Neural cell (in vitro differentiated cells): ENCODE results near the gene YLPM1. TPM values are rescaled to one million over a fixed set of nuclear protein-coding genes. Genes with fewer than 3 reads are reported as not detected.

ENCODE experiments used
- H2AFZ ChIP-seq: fragments of 200-600, 300-800 bp; sonication (generic), shearing (Covaris generic); 2 replicates; pipeline ENCODE4 v1.6.0; 2014; ENCODE audit warnings: low read depth, mild to moderate bottlenecking, antibody characterized with exemption, low read length, moderate library complexity
- H3F3A ChIP-seq: fragments of 200-600 bp; shearing (Covaris generic); 2 replicates; pipeline ENCODE4 v1.6.1; 2016; ENCODE audit warnings: mild to moderate bottlenecking, moderate library complexity, mixed read lengths, antibody characterized with exemption, low read length; ENCODE audit not compliant: insufficient read depth, poor library complexity, severe bottlenecking
- H3K27ac ChIP-seq: fragments of 200-600, 300-800 bp; sonication (generic), shearing (Covaris generic); 2 replicates; pipeline ENCODE4 v1.5.1; 2014; ENCODE audit warnings: mild to moderate bottlenecking, low read length, moderate library complexity
- H3K27me3 ChIP-seq: fragments of 300-800, 200-600 bp; sonication (generic), shearing (Covaris generic); 2 replicates; pipeline ENCODE4 v1.6.0; 2014; ENCODE audit warnings: mild to moderate bottlenecking, low read depth, low read length, moderate library complexity; ENCODE audit not compliant: insufficient read depth
- H3K36me3 ChIP-seq: fragments of 300-800, 200-600 bp; sonication (generic), shearing (Covaris generic); 2 replicates; pipeline ENCODE4 v1.5.1; 2014; ENCODE audit warnings: mild to moderate bottlenecking, antibody characterized with exemption, low read length, moderate library complexity; ENCODE audit not compliant: insufficient read depth
- H3K4me2 ChIP-seq: fragments of 300-800, 200-600 bp; sonication (generic), shearing (Covaris generic); 2 replicates; pipeline ENCODE4 v1.6.0; 2014; ENCODE audit warnings: mild to moderate bottlenecking, low read length
- H3K4me3 ChIP-seq: fragments of 300-800, 200-600 bp; sonication (generic), shearing (Covaris generic); 2 replicates; pipeline ENCODE4 v1.5.1; 2014; ENCODE audit warnings: mild to moderate bottlenecking, low read length, moderate library complexity
- H3K79me2 ChIP-seq: fragments of 200-600 bp; shearing (Covaris generic); replicated peaks from 2 replicates; pipeline ENCODE4 v1.6.0; 2014; ENCODE audit warnings: mild to moderate bottlenecking, low read length, moderate library complexity; ENCODE audit not compliant: insufficient read depth
- H3K9ac ChIP-seq: fragments of 300-800, 200-600 bp; sonication (generic), shearing (Covaris generic); 2 replicates; pipeline ENCODE4 v1.6.1; 2016; ENCODE audit warnings: mild to moderate bottlenecking, low read length, mixed read lengths
- H3K9me2 ChIP-seq: fragments of 200-600 bp; shearing (Covaris generic); 2 replicates; pipeline ENCODE4 v1.6.1; 2016; ENCODE audit warnings: mild to moderate bottlenecking, low read length, mixed read lengths; ENCODE audit not compliant: insufficient read depth
- H3K9me3 ChIP-seq: fragments of 200-600, 300-800 bp; sonication (generic), shearing (Covaris generic); 2 replicates; pipeline ENCODE4 v1.6.1; 2016; ENCODE audit warnings: mild to moderate bottlenecking, mixed run types, low read length, moderate library complexity, mixed read lengths
- H4K20me1 ChIP-seq: fragments of 200-600 bp; shearing (Covaris generic); 2 replicates; pipeline ENCODE4 v1.6.1; 2016; ENCODE audit warnings: mild to moderate bottlenecking, mixed run types; ENCODE audit not compliant: insufficient read depth
- CTCF ChIP-seq: fragments of 450-650 bp; IDR thresholded peaks from 2 replicates; pipeline ENCODE4 v1.5.1; 2014; ENCODE audit warnings: antibody characterized with exemption, mild to moderate bottlenecking, moderate library complexity; ENCODE audit not compliant: poor library complexity, severe bottlenecking
- EP300 ChIP-seq: fragments of 450-650 bp; conservative IDR thresholded peaks from 2 replicates; pipeline ENCODE4 v1.6.1; 2014; ENCODE audit warnings: antibody characterized with exemption, mild to moderate bottlenecking, moderate library complexity; ENCODE audit not compliant: poor library complexity, severe bottlenecking
- EZH2 ChIP-seq: fragments of 200-600, 300-800 bp; shearing (Covaris generic), sonication (generic); IDR thresholded peaks from 2 replicates; pipeline ENCODE4 v1.6.1; 2014; ENCODE audit warnings: antibody characterized with exemption, low read length, borderline replicate concordance, mild to moderate bottlenecking; ENCODE audit not compliant: insufficient read depth, poor library complexity, severe bottlenecking
- MXI1 ChIP-seq: fragments of 450-650 bp; conservative IDR thresholded peaks from 2 replicates; pipeline ENCODE4 v1.6.1; 2014; ENCODE audit warnings: antibody characterized with exemption, mild to moderate bottlenecking; ENCODE audit not compliant: poor library complexity, severe bottlenecking
- POLR2AphosphoS5 ChIP-seq: IDR thresholded peaks from 2 replicates; pipeline ENCODE4 v1.6.1; 2012
- RAD21 ChIP-seq: fragments of 450-650 bp; conservative IDR thresholded peaks from 2 replicates; pipeline ENCODE4 v1.6.1; 2014; ENCODE audit warnings: antibody characterized with exemption, mild to moderate bottlenecking, moderate library complexity
- REST ChIP-seq: IDR thresholded peaks from 2 replicates; pipeline ENCODE4 v1.6.1; 2012; ENCODE audit warnings: borderline replicate concordance
- SMC3 ChIP-seq: fragments of 450-650 bp; conservative IDR thresholded peaks from 2 replicates; pipeline ENCODE4 v1.6.1; 2014; ENCODE audit warnings: antibody characterized with exemption, mild to moderate bottlenecking, moderate library complexity; ENCODE audit not compliant: poor library complexity
- TAF1 ChIP-seq: IDR thresholded peaks from 2 replicates; pipeline ENCODE4 v1.6.1; 2012; ENCODE audit warnings: low read depth
- polyA plus RNA-seq: library from polyadenylated mRNA; depleted of rRNA; stranded (reverse); fragments of >200 nt; gene quantifications from 2 replicates; pipeline ENCODE4 v1.2.3, GENCODE V29; 2014

YLPM1 gene
- polyA plus RNA-seq, 1 donor from 2014 or later, result 63.4 TPM

GRCh38 chr14:74720526-74720925 is 42.6 kb upstream of the YLPM1 start:
- TF ChIP-seq REST (no peak), POLR2AphosphoS5 (no peak), CTCF (no peak), SMC3 (no peak), MXI1 (no peak), EP300 (no peak), TAF1 (no peak), EZH2 (no peak), RAD21 (no peak)
- H3K36me3 ChIP-seq, result no peaks in the 10 kb centered on the region

GRCh38 chr14:74723134-74723533 is 40.0 kb upstream of the YLPM1 start:
- Histone ChIP-seq H3K36me3 (no peaks in the 10 kb centered on the region), H2AFZ (no peak overlapping the region), H3K4me3 (no peak overlapping the region)

More at GRCh38 chr14:74720526-74720925, 42.6 kb upstream of the YLPM1 start:
- Histone ChIP-seq H3K4me3 (no peak overlapping the region), H3K9me2 (no peaks in the 10 kb centered on the region), H3K4me2 (no peak overlapping the region), H3K27ac (no peak overlapping the region), H4K20me1 (no peaks in the 10 kb centered on the region), H3K79me2 (no peaks in the 10 kb centered on the region), H3K9ac (no peak overlapping the region), H3F3A (no peaks in the 10 kb centered on the region), H2AFZ (no peak overlapping the region), H3K9me3 (no peaks in the 10 kb centered on the region), H3K27me3 (no peaks in the 10 kb centered on the region)

More at GRCh38 chr14:74723134-74723533, 40.0 kb upstream of the YLPM1 start:
- Histone ChIP-seq H4K20me1 (no peaks in the 10 kb centered on the region), H3K79me2 (no peaks in the 10 kb centered on the region), H3K9ac (no peak overlapping the region), H3K27me3 (no peaks in the 10 kb centered on the region), H3K27ac (no peak overlapping the region), H3K9me2 (no peaks in the 10 kb centered on the region), H3K9me3 (no peaks in the 10 kb centered on the region), H3F3A (no peaks in the 10 kb centered on the region), H3K4me2 (no peak overlapping the region)
- TF ChIP-seq POLR2AphosphoS5, result no peak
- no peak for TF ChIP-seq MXI1
- no peak for TF ChIP-seq EZH2
- no peak for TF ChIP-seq RAD21
- TF ChIP-seq SMC3, result no peak
- TF ChIP-seq TAF1, result no peak
